A549 (cell line): ENCODE measurements around the gene TJP1. TPM values are rescaled to one million over a fixed set of nuclear protein-coding genes. Genes with fewer than 3 reads are reported as not detected.
A peak's percentile ranks its signal among the peaks of the same experiment; 100 is the strongest.

Experiments
- ATAC-seq, 2 experiments: fragments of 200-7000 bp in 1 of 2; fragments of >200 bp in 1 of 2; cut with Nextera tagmentation in 1 of 2; cut with Tn5 transposase in 1 of 2; 3 replicates each; pipeline versions ENCODE4 v1.8.0 to v1.9.1; 2018 to 2020; ENCODE audit warnings: mild to moderate bottlenecking in 1 of 2, moderate library complexity in 1 of 2
- CTCF ChIA-PET: fragments of 300-600 bp; sonication (Branson Sonifier 250); formaldehyde crosslinking; extraction: SDS; loops from one replicate; lab custom pipeline; 2021; ENCODE audit warnings: antibody characterized with exemption, inconsistent platforms; lab: Yijun Ruan, JAX
- POLR2A ChIA-PET: fragments of 350-600 bp; formaldehyde crosslinking; extraction: SDS; loops from one replicate; lab custom pipeline; 2021; ENCODE audit warnings: antibody characterized with exemption, inconsistent platforms; lab: Yijun Ruan, JAX
- DNase-seq, 2 experiments: peaks; one replicate each; pipeline versions ENCODE4 v3.0.0 to v3.0.0-alpha.2; 2011 to 2016; ENCODE audit warnings: low read depth in 1 of 2, low spot score in 1 of 2
- FAIRE-seq: peaks from 2 replicates; lab custom pipeline; 2011; peaks lifted over from hg19 to GRCh38; lab: Jason Lieb, UNC
- H3K27ac ChIP-seq, 2 experiments: fragments of >200 bp; sonication (Bioruptor Twin); formaldehyde crosslinking; 3 replicates each; pipeline ENCODE4 v1.5.1; 2016 to 2017
- H3K4me1 ChIP-seq: fragments of >200 bp; sonication (Bioruptor Twin); formaldehyde crosslinking; 3 replicates; pipeline ENCODE4 v1.6.1; 2016
- H3K4me2 ChIP-seq: fragments of >200 bp; sonication (Bioruptor Twin); formaldehyde crosslinking; 3 replicates; pipeline ENCODE4 v1.6.1; 2016
- H3K4me3 ChIP-seq: fragments of >200 bp; sonication (Bioruptor Twin); formaldehyde crosslinking; 3 replicates; pipeline ENCODE4 v1.5.1; 2016
- H3K9me3 ChIP-seq: fragments of >200 bp; sonication (Bioruptor Twin); formaldehyde crosslinking; 3 replicates; pipeline ENCODE4 v1.6.1; 2016
- BCL3 ChIP-seq: fragments of >200 bp; sonication (Bioruptor Twin); formaldehyde crosslinking; IDR thresholded peaks from 3 replicates; pipeline ENCODE4 v1.6.1; 2016
- CEBPB ChIP-seq, 2 experiments: fragments of >200 bp in 1 of 2; sonication (Bioruptor Twin) in 1 of 2; formaldehyde crosslinking in 1 of 2; IDR thresholded peaks; 2 replicates each; pipeline ENCODE4 v1.6.1; 2012 to 2016
- CHD4 ChIP-seq: fragments of 200-600 bp; sonication (generic); IDR thresholded peaks from 2 replicates; pipeline ENCODE4 v1.6.1; 2016; ENCODE audit warnings: antibody characterized with exemption, mild to moderate bottlenecking, borderline replicate concordance
- CTCF ChIP-seq: fragments of >200 bp; sonication (Bioruptor Twin); formaldehyde crosslinking; IDR thresholded peaks from 3 replicates; pipeline ENCODE4 v1.5.1; 2016
- EHF ChIP-seq: fragments of 250-450 bp; sonication (Bioruptor Pico); IDR thresholded peaks from 2 replicates; pipeline ENCODE4 v1.5.0; 2020; ENCODE audit warnings: mild to moderate bottlenecking
- FOSB ChIP-seq: fragments of 250-450 bp; sonication (Bioruptor Pico); IDR thresholded peaks from 2 replicates; pipeline ENCODE4 v1.5.0; 2020; ENCODE audit warnings: mild to moderate bottlenecking, moderate library complexity
- HEYL ChIP-seq: fragments of 250-450 bp; sonication (Bioruptor Pico); IDR thresholded peaks from 2 replicates; pipeline ENCODE4 v1.8.0; 2021; ENCODE audit warnings: mild to moderate bottlenecking, moderate library complexity
- HOXA7 ChIP-seq: fragments of 250-450 bp; sonication (Bioruptor Pico); IDR thresholded peaks from 2 replicates; pipeline ENCODE4 v1.5.0; 2020; ENCODE audit warnings: mild to moderate bottlenecking, moderate library complexity
- JUN ChIP-seq, 2 experiments: fragments of >200 bp; sonication (Bioruptor Twin); formaldehyde crosslinking; IDR thresholded peaks; 2 replicates in 1 of 2; 3 replicates in 1 of 2; pipeline ENCODE4 v1.6.1; 2016 to 2017
- KDM5A ChIP-seq: fragments of 200-600 bp; sonication (generic); IDR thresholded peaks from 2 replicates; pipeline ENCODE4 v1.6.1; 2016; ENCODE audit warnings: antibody characterized with exemption, mild to moderate bottlenecking
- MAFK ChIP-seq: fragments of 450-650 bp; IDR thresholded peaks from 2 replicates; pipeline ENCODE4 v1.6.1; 2014; ENCODE audit not compliant: partially characterized antibody
- MAX ChIP-seq: IDR thresholded peaks from 2 replicates; pipeline ENCODE4 v1.6.1; 2012
- MAZ ChIP-seq: fragments of 150-350 bp; IDR thresholded peaks from 2 replicates; pipeline ENCODE4 v1.6.1; 2014; ENCODE audit warnings: antibody characterized with exemption, low read depth, low read length, borderline replicate concordance
- NFE2L2 ChIP-seq: fragments of 150-350 bp; conservative IDR thresholded peaks from 2 replicates; pipeline ENCODE4 v1.6.1; 2014; ENCODE audit warnings: low read length
- NR3C1 ChIP-seq: fragments of >200 bp; sonication (Bioruptor Twin); formaldehyde crosslinking; IDR thresholded peaks from 3 replicates; pipeline ENCODE4 v1.6.1; 2017
- RAD21 ChIP-seq, 2 experiments: fragments of >200 bp in 1 of 2; sonication (Bioruptor Twin) in 1 of 2; formaldehyde crosslinking in 1 of 2; IDR thresholded peaks in 1 of 2; conservative IDR thresholded peaks in 1 of 2; 2 replicates in 1 of 2; 3 replicates in 1 of 2; pipeline ENCODE4 v1.6.1; 2012 to 2018; ENCODE audit warnings: inconsistent platforms in 1 of 2
- RCOR1 ChIP-seq: fragments of 150-350 bp; IDR thresholded peaks from 2 replicates; pipeline ENCODE4 v1.6.1; 2014; ENCODE audit warnings: antibody characterized with exemption, low read length, low read depth
- SMC3 ChIP-seq: fragments of >200 bp; sonication (Bioruptor Twin); formaldehyde crosslinking; IDR thresholded peaks from 3 replicates; pipeline ENCODE4 v1.6.1; 2018; ENCODE audit warnings: inconsistent platforms
- ZC3H11A ChIP-seq: fragments of 450-650 bp; IDR thresholded peaks from 2 replicates; pipeline ENCODE4 v1.6.1; 2014; ENCODE audit warnings: antibody characterized with exemption, mild to moderate bottlenecking
- ZSCAN20 ChIP-seq: fragments of 250-450 bp; sonication (Bioruptor Pico); IDR thresholded peaks from 2 replicates; pipeline ENCODE4 v1.8.0; 2022; ENCODE audit warnings: mild to moderate bottlenecking, moderate library complexity
- WGBS: methylation state at CpG from one replicate; pipeline ENCODE4 v1.1.6; 2017; ENCODE audit errors: missing lambda C conversion rate; 5-methylcytosine and 5-hydroxymethylcytosine counted together
- polyA plus RNA-seq, 4 experiments: library from polyadenylated mRNA; depleted of rRNA in 3 of 4; stranded (reverse); fragments of >200 nt; fragmentation: RNase III in 1 of 4; extraction: RNeasy Plus Mini Kit Qiagen cat#74134 plus additional on column Dnase treatment in 1 of 4; gene quantifications; 2 replicates in 3 of 4; 3 replicates in 1 of 4; pipeline ENCODE4 v1.2.3, GENCODE V29; 2011 to 2017

TJP1 gene
- polyA plus RNA-seq, 2 of the 4 experiments (the other 2 are of a cell fraction), result 55.0 to 179 TPM

GRCh38 chr15:29747837-29748417 is 74.3 kb downstream of the TJP1 start (continued):
- TF ChIP-seq CTCF, result peak; percentile 61
- TF ChIP-seq MAFK, result no peak
- TF ChIP-seq JUN (IDR thresholded peaks at IDR 0.05), result no peak
- TF ChIP-seq EHF (CRISPR knock-in tag), result no peak
- no peak for TF ChIP-seq CHD4
- no peak for TF ChIP-seq HEYL
- TF ChIP-seq, all 56 proteins: peak for 3

GRCh38 chr15:29743475-29743874 is 78.8 kb downstream of the TJP1 start:
- CTCF ChIA-PET, result interaction anchor here (0.7 to 9.1 kb wide), 6 partner anchors 13 to 331 kb away, joined by 3 to 128 read pairs (median 4); no protein-coding TSS in a partner anchor
- FAIRE-seq, result no peak
- no peak for ATAC-seq

GRCh38 chr15:29740692-29741311 is 81.5 kb downstream of the TJP1 start:
- no peak overlapping the region for H3K4me2 ChIP-seq
- ChIA-PET POLR2A (no interaction called here), CTCF (interaction anchor here (0.6 to 4.7 kb wide), 16 partner anchors 12 to 334 kb away, joined by 3 to 68 read pairs (median 4); no protein-coding TSS in a partner anchor)
- DNase-seq (peak in 1 of 2 experiments; percentile 61), ATAC-seq (peak; percentile 47 to 60; a peak in 3 of 6 replicates), FAIRE-seq (peak; percentile 88)
- no peak overlapping the region for H3K4me3 ChIP-seq
- no peaks in the 10 kb centered on the region for H3K9me3 ChIP-seq
- TF ChIP-seq SMC3 (peak; percentile 82), RAD21 (conservative IDR thresholded peaks at IDR 0.05 in 1 of 2, IDR thresholded peaks at IDR 0.05 in 1 of 2) (peak; percentile 86 to 88), MAFK (peak; percentile 50), CTCF (peak; percentile 83), MAZ (no peak)
- WGBS, result 90% methylated on average over 1 of the region's 1 CpG
- peaks cover 39% of the 10 kb centered on the region for H3K4me1 ChIP-seq
- H3K27ac ChIP-seq, result peak overlapping the region; percentile 22 to 86; a peak in 4 of 6 replicates

More at GRCh38 chr15:29743475-29743874, 78.8 kb downstream of the TJP1 start:
- H3K27ac ChIP-seq, result 0 out of 6 replicates have a peak overlapping the region, but pooled peaks of 1 of the 2 experiments have one; percentile 22
- no peaks in the 10 kb centered on the region for H3K9me3 ChIP-seq
- no peak overlapping the region for H3K4me2 ChIP-seq
- DNase-seq, result no peak
- POLR2A ChIA-PET, result no interaction called here
- TF ChIP-seq CEBPB (IDR thresholded peaks at IDR 0.05) (no peak), NR3C1 (no peak), MAZ (no peak), NFE2L2 (no peak), RAD21 (conservative IDR thresholded peaks at IDR 0.05 in 1 of 2, IDR thresholded peaks at IDR 0.05 in 1 of 2) (no peak), CHD4 (no peak), JUN (IDR thresholded peaks at IDR 0.05) (no peak), MAX (no peak), KDM5A (no peak), RCOR1 (no peak), ZSCAN20 (no peak), HOXA7 (no peak), ZC3H11A (no peak), EHF (CRISPR knock-in tag) (no peak), BCL3 (no peak), FOSB (CRISPR knock-in tag) (no peak)
- WGBS, result 92% methylated on average over 3 of the region's 3 CpGs
- no peak overlapping the region for H3K4me3 ChIP-seq
- H3K4me1 ChIP-seq, result peaks cover 18% of the 10 kb centered on the region
